DMS153 (cell line): ENCODE results near the gene VPS9D1.
A peak's percentile ranks its signal among the peaks of the same experiment; 100 is the strongest.
"Not testable (repeated sequence)": the region's sequence is repeated elsewhere in the genome, so short reads cannot be mapped to it uniquely, and the experiment has no call there.

Experiments
- DNase-seq: peaks from one replicate; lab custom pipeline; 2025; lab: John Stamatoyannopoulos, UW

The VPS9D1 gene

GRCh38 chr16:89664238-89664637, 56.5 kb downstream of the VPS9D1 start:
- not testable (repeated sequence) for DNase-seq

GRCh38 chr16:89661215-89661614, 59.5 kb downstream of the VPS9D1 start:
- DNase-seq: no peak

GRCh38 chr16:89660146-89660545, 60.6 kb downstream of the VPS9D1 start:
- no peak for DNase-seq

- no peak for DNase-seq
These were observed 62.3 kb downstream of the VPS9D1 start for GRCh38 chr16:89658221-89658879.

GRCh38 chr16:89657442-89658220, 63.1 kb downstream of the VPS9D1 start, which contains the start of the genes CHMP1A and SPATA33:
Gene CHMP1A, minus strand, starts transcription at chr16:89657708. Its CDS starts 120 bp downstream, at chr16:89657588.
Gene SPATA33, plus strand, starts transcription at chr16:89657836. Its CDS starts 76 bp downstream, at chr16:89657912.
- peak; percentile 72 for DNase-seq
